A673 (cell line): ENCODE measurements around the gene C21orf58. TPM values are rescaled to one million over a fixed set of nuclear protein-coding genes. Genes with fewer than 3 reads are reported as not detected.

Experiments used
- BruUV-seq: library from RNA; stranded (reverse); fragments of 400-500 nt; replicated peaks from 2 replicates; lab custom pipeline; 2021; lab: Mats Ljungman, UMichigan
- CTCF ChIA-PET: fragments of 300-600 bp; sonication (Branson Sonifier 250); formaldehyde crosslinking; loops from one replicate; lab custom pipeline; 2022; ENCODE audit warnings: antibody characterized with exemption; lab: Charles Lee
- POLR2A ChIA-PET: fragments of 300-600 bp; sonication (Branson Sonifier 250); formaldehyde crosslinking; loops from one replicate; lab custom pipeline; 2022; ENCODE audit warnings: antibody characterized with exemption; ENCODE audit not compliant: low non-redundant PET; lab: Charles Lee
- DNase-seq: peaks from one replicate; pipeline ENCODE4 v3.0.0-alpha.2; 2015; ENCODE audit warnings: low spot score
- H3K27ac ChIP-seq: fragments of 200-600 bp; sonication (generic); 2 replicates; pipeline ENCODE4 v1.5.1; 2016; ENCODE audit warnings: mixed run types, low read depth, mild to moderate bottlenecking, mixed read lengths, antibody characterized with exemption, low read length; ENCODE audit not compliant: poor library complexity, severe bottlenecking
- H3K27me3 ChIP-seq: fragments of 200-600 bp; sonication (generic); replicated peaks from 2 replicates; pipeline ENCODE4 v1.6.1; 2017; ENCODE audit warnings: mixed run types, low read depth, mild to moderate bottlenecking, mixed read lengths, antibody characterized with exemption, low read length; ENCODE audit not compliant: insufficient read depth, poor library complexity
- H3K36me3 ChIP-seq: fragments of 200-600 bp; sonication (generic); 2 replicates; pipeline ENCODE4 v1.6.1; 2016; ENCODE audit warnings: mixed run types, mild to moderate bottlenecking, mixed read lengths, antibody characterized with exemption, low read length; ENCODE audit not compliant: insufficient read depth, poor library complexity, severe bottlenecking
- H3K4me1 ChIP-seq: fragments of 200-600 bp; sonication (generic); 2 replicates; pipeline ENCODE4 v1.6.1; 2017; ENCODE audit warnings: mixed run types, mild to moderate bottlenecking, mixed read lengths, antibody characterized with exemption, low read length; ENCODE audit not compliant: insufficient read depth, poor library complexity, severe bottlenecking
- H3K4me3 ChIP-seq: fragments of 200-600 bp; sonication (generic); 2 replicates; pipeline ENCODE4 v1.5.1; 2016; ENCODE audit warnings: low read depth, mixed run types, mild to moderate bottlenecking, mixed read lengths, low read length; ENCODE audit not compliant: poor library complexity, severe bottlenecking
- H3K9me3 ChIP-seq: fragments of 200-600 bp; sonication (generic); 2 replicates; pipeline ENCODE4 v1.6.1; 2016; ENCODE audit warnings: mixed run types, low read depth, mild to moderate bottlenecking, mixed read lengths, antibody characterized with exemption, low read length; ENCODE audit not compliant: poor library complexity, severe bottlenecking
- CTCF ChIP-seq: fragments of 300-800, 200-600 bp; sonication (generic); conservative IDR thresholded peaks from 2 replicates; pipeline ENCODE4 v1.5.1; 2017; ENCODE audit warnings: low read depth, mild to moderate bottlenecking, antibody characterized with exemption, low read length, moderate library complexity, mixed read lengths
- EZH2 ChIP-seq: fragments of 200-600 bp; sonication (generic); IDR thresholded peaks from 2 replicates; pipeline ENCODE4 v1.6.1; 2017; ENCODE audit warnings: borderline replicate concordance, low read depth, mild to moderate bottlenecking, mixed read lengths, antibody characterized with exemption, low read length; ENCODE audit not compliant: poor library complexity, severe bottlenecking
- intact Hi-C: fragments of 100-400 bp; cut with micrococcal nuclease; formaldehyde crosslinking; loops from one replicate; pipeline ENCODE4 v1.10.0; 2022; ENCODE audit not compliant: unreplicated experiment
- total RNA-seq: library from RNA; stranded (reverse); gene quantifications from 2 replicates; pipeline ENCODE4 v1.2.3, GENCODE V29; 2021

C21orf58 gene
- total RNA-seq, 1 experiment from 2014 or later: 41.2 TPM

GRCh38 chr21:46301759-46302158, 21.9 kb downstream of the C21orf58 start:
- intact Hi-C loops: no loop called here
- no TSS peak for BruUV-seq
- DNase-seq: no peak
- ChIA-PET POLR2A (interaction anchor here (0.6 kb wide), 1 partner anchor 12 kb away, joined by 3 read pairs; no protein-coding TSS in a partner anchor), CTCF (no interaction called here)
- peaks cover 49% of the 10 kb centered on the region for H3K36me3 ChIP-seq
- no peak overlapping the region for H3K27ac ChIP-seq
- H3K4me1 ChIP-seq: peaks cover 3% of the 10 kb centered on the region
- H3K27me3 ChIP-seq: no peaks in the 10 kb centered on the region
- H3K4me3 ChIP-seq: no peak overlapping the region
- H3K9me3 ChIP-seq: no peaks in the 10 kb centered on the region
- TF ChIP-seq EZH2: no peak
- TF ChIP-seq CTCF: no peak

- Histone ChIP-seq H3K4me3 (no peak overlapping the region), H3K9me3 (no peaks in the 10 kb centered on the region), H3K4me1 (peaks cover 18% of the 10 kb centered on the region), H3K27ac (no peak overlapping the region), H3K36me3 (peaks cover 33% of the 10 kb centered on the region), H3K27me3 (no peaks in the 10 kb centered on the region)
- TF ChIP-seq CTCF: no peak
- TF ChIP-seq EZH2: no peak
- DNase-seq: no peak
- intact Hi-C loops: no loop called here
- ChIA-PET POLR2A (interaction anchor here (0.6 kb wide), 1 partner anchor 162 kb away, joined by 3 read pairs; no protein-coding TSS in a partner anchor), CTCF (no interaction called here)
- no TSS peak for BruUV-seq
Observed at GRCh38 chr21:46299167-46299566, 24.5 kb downstream of the C21orf58 start.

GRCh38 chr21:46297338-46298271, 26.1 kb downstream of the C21orf58 start:
- POLR2A ChIA-PET: no interaction called here
- no TSS peak for BruUV-seq
- CTCF ChIA-PET: no interaction called here
- Histone ChIP-seq H3K27ac (peak overlapping the region; percentile 48), H3K36me3 (peaks cover 32% of the 10 kb centered on the region), H3K4me1 (peaks cover 18% of the 10 kb centered on the region), H3K27me3 (no peaks in the 10 kb centered on the region), H3K9me3 (no peaks in the 10 kb centered on the region), H3K4me3 (peak overlapping the region; percentile 28)
- TF ChIP-seq CTCF (no peak), EZH2 (no peak)
- intact Hi-C loops: no loop called here
- peak; percentile 24 for DNase-seq
